Neutrophil (primary cell): ENCODE measurements around the gene ELMO1.

ENCODE experiments used
- H3K27ac ChIP-seq: fragments of 200-600 bp; sonication (generic); 2 replicates; pipeline ENCODE4 v1.5.1; 2016; ENCODE audit warnings: mild to moderate bottlenecking, moderate library complexity
- H3K27me3 ChIP-seq: fragments of 200-600 bp; sonication (generic); 2 replicates; pipeline ENCODE4 v1.6.0; 2016; ENCODE audit warnings: mild to moderate bottlenecking
- H3K36me3 ChIP-seq: fragments of 200-600 bp; sonication (generic); 2 replicates; pipeline ENCODE4 v1.5.1; 2017
- H3K4me1 ChIP-seq, 2 experiments: fragments of 200-600 bp in 1 of 2; sonication (generic) in 1 of 2; 1 replicate in 1 of 2; 2 replicates in 1 of 2; pipeline versions ENCODE4 v1.5.1 to v1.6.1; 2013 to 2016; ENCODE audit warnings: low read depth in 1 of 2, low read length in 1 of 2, mild to moderate bottlenecking in 1 of 2, moderate library complexity in 1 of 2; ENCODE audit not compliant: control insufficient read depth in 1 of 2, insufficient read depth in 1 of 2
- H3K4me3 ChIP-seq, 2 experiments: fragments of 200-600 bp in 1 of 2; sonication (generic) in 1 of 2; 1 replicate in 1 of 2; 2 replicates in 1 of 2; pipeline ENCODE4 v1.5.1; 2013 to 2016; ENCODE audit warnings: low read depth in 1 of 2, low read length in 1 of 2, mild to moderate bottlenecking in 1 of 2, moderate library complexity in 1 of 2
- H3K9me3 ChIP-seq: fragments of 200-600 bp; sonication (generic); 2 replicates; pipeline ENCODE4 v1.5.1; 2016
- TF ChIP-seq, protein P1 (sequence below): fragments of 200-600 bp; sonication (generic); IDR thresholded peaks from 2 replicates; pipeline ENCODE4 v1.5.1; 2016; ENCODE audit warnings: antibody characterized with exemption

Gene ELMO1

DNA sequence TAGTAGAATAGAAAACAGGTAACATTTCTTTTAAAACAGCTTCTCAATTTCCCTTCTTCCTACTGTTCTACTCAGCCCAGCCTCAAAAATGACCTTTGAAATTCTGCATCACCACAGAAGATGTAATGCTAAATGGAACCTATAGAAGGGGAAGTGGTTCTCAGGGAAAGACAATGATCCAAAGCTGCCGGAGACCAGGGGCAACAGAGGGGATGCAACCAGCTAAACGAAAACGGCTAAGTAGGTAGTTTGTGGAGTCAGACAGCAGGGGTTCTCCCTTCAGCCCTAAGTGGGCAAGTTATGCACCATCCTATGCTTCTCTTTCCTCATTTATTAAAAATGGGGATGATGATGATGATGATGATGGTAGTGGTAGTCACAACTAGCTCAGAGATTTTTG is 214.3 kb downstream of the ELMO1 start:
- TF ChIP-seq, protein P1, sequence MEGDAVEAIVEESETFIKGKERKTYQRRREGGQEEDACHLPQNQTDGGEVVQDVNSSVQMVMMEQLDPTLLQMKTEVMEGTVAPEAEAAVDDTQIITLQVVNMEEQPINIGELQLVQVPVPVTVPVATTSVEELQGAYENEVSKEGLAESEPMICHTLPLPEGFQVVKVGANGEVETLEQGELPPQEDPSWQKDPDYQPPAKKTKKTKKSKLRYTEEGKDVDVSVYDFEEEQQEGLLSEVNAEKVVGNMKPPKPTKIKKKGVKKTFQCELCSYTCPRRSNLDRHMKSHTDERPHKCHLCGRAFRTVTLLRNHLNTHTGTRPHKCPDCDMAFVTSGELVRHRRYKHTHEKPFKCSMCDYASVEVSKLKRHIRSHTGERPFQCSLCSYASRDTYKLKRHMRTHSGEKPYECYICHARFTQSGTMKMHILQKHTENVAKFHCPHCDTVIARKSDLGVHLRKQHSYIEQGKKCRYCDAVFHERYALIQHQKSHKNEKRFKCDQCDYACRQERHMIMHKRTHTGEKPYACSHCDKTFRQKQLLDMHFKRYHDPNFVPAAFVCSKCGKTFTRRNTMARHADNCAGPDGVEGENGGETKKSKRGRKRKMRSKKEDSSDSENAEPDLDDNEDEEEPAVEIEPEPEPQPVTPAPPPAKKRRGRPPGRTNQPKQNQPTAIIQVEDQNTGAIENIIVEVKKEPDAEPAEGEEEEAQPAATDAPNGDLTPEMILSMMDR: no peak
- H3K4me1 ChIP-seq: no peaks in the 10 kb centered on the region
- H3K27ac ChIP-seq: no peak overlapping the region
- no peak overlapping the region for H3K4me3 ChIP-seq
- H3K9me3 ChIP-seq: no peaks in the 10 kb centered on the region
- H3K27me3 ChIP-seq: no peaks in the 10 kb centered on the region
- peaks cover 15% of the 10 kb centered on the region for H3K36me3 ChIP-seq

DNA sequence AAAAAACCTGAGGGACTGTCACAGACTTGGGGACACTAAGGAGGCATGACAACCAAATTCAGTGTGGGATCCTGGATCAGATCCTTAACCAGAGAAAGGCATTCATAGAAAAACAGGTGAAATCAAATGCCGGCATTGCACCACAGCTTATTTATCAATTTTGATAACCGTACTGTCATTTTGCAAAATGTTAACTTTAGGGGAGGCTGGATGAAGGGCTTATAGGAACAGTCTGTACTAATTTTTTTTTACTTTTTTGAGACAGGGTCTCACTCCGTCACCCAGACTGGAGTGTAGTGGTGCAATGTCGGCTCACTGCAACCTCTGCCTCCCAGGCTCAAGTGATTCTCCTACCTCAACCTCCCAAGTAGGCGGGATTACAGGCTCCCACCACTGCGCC is 217.1 kb downstream of the ELMO1 start:
- Histone ChIP-seq H3K27ac (no peak overlapping the region), H3K4me3 (no peak overlapping the region), H3K4me1 (no peaks in the 10 kb centered on the region), H3K27me3 (no peaks in the 10 kb centered on the region), H3K36me3 (peaks cover 15% of the 10 kb centered on the region), H3K9me3 (no peaks in the 10 kb centered on the region)
- TF ChIP-seq, protein P1: no peak

DNA sequence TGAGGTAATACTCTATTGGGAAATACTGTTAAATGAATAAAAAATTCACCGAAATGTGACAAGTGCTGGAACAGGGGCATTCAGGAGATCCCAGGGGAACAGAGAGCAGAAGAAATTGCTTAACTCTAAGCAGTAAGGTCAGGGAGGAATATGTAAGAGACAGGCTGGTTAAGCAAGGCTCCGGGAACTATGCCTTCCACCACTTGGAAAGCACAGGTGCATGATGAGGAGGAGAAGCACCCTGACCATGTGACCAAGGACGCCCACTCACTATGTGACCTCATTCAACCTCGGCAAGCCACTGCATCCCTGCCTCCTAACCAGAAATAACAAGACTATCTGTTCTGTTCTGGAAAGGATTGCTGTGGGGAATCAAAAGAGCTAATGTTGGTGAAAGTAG is 218.4 kb downstream of the ELMO1 start:
- H3K27me3 ChIP-seq: no peaks in the 10 kb centered on the region
- no peak overlapping the region for H3K27ac ChIP-seq
- no peak overlapping the region for H3K4me3 ChIP-seq
- peaks cover 15% of the 10 kb centered on the region for H3K36me3 ChIP-seq
- no peaks in the 10 kb centered on the region for H3K9me3 ChIP-seq
- TF ChIP-seq, protein P1: no peak
- no peaks in the 10 kb centered on the region for H3K4me1 ChIP-seq

DNA sequence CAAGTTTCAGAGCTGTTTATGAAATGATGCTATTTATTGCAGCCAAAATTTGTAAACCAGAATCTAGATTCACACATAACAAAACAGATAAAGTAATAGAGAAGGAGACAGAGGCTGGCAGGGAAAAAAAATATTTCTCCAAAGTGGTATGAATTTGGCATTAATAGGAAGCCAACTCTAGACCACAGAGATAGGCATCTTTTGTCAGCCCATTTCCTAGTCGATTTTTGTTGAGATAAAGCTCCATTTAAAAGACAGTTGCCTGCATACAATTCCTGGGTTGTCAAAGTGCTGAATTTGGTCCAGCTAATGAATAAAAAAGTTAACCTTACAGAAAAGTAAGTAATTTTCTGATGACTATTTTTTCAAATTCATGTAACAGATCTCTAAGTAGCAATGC is 219.3 kb downstream of the ELMO1 start:
- Histone ChIP-seq H3K27me3 (no peaks in the 10 kb centered on the region), H3K36me3 (peaks cover 22% of the 10 kb centered on the region), H3K4me1 (no peaks in the 10 kb centered on the region), H3K27ac (no peak overlapping the region), H3K9me3 (no peaks in the 10 kb centered on the region), H3K4me3 (no peak overlapping the region)
- TF ChIP-seq, protein P1: no peak

- H3K4me1 ChIP-seq: peaks cover 7 to 10% of the 10 kb centered on the region in 2 experiments
- H3K27ac ChIP-seq: no peak overlapping the region
- no peaks in the 10 kb centered on the region for H3K9me3 ChIP-seq
- peaks cover 29% of the 10 kb centered on the region for H3K36me3 ChIP-seq
- no peaks in the 10 kb centered on the region for H3K27me3 ChIP-seq
- no peak overlapping the region for H3K4me3 ChIP-seq
- TF ChIP-seq, protein P1: no peak
Measured at GRCh38 chr7:37225285-37225969, 223.2 kb downstream of the ELMO1 start.
